IMR-90 (cell line): ENCODE results near the gene DEAF1. TPM values are rescaled to one million over a fixed set of nuclear protein-coding genes. Genes with fewer than 3 reads are reported as not detected.

Source experiments
- ATAC-seq: fragments of 200-7000 bp; cut with Tn5 transposase; 2 replicates; pipeline ENCODE4 v1.9.1; 2020; ENCODE audit warnings: low read depth, mild to moderate bottlenecking, moderate library complexity
- BruUV-seq: library from RNA; stranded (reverse); fragments of 400-500 nt; replicated peaks from 2 replicates; lab custom pipeline; 2021; lab: Mats Ljungman, UMichigan
- CTCF ChIA-PET: fragments of 300-600 bp; formaldehyde crosslinking; extraction: SDS; loops from one replicate; lab custom pipeline; 2021; ENCODE audit warnings: antibody characterized with exemption; lab: Yijun Ruan, JAX
- POLR2A ChIA-PET: fragments of 300-600 bp; sonication (Branson Sonifier 250); formaldehyde crosslinking; loops from one replicate; lab custom pipeline; 2022; ENCODE audit warnings: antibody characterized with exemption; ENCODE audit not compliant: unreplicated experiment; lab: Charles Lee
- DNase-seq: peaks from one replicate; pipeline ENCODE4 v3.0.0; 2013
- H2AFZ ChIP-seq: replicated peaks from 2 replicates; pipeline ENCODE3; 2013; ENCODE audit warnings: low read length, mild to moderate bottlenecking; ENCODE audit not compliant: poor library complexity
- H2AK5ac ChIP-seq: 2 replicates; pipeline ENCODE4 v1.6.1; 2013; ENCODE audit warnings: low read depth, low read length, inconsistent platforms
- H2AK9ac ChIP-seq: replicated peaks from 2 replicates; pipeline ENCODE3; 2013; ENCODE audit warnings: mild to moderate bottlenecking, low read depth, low read length, moderate library complexity; ENCODE audit not compliant: poor library complexity
- H2BK120ac ChIP-seq: 2 replicates; pipeline ENCODE4 v1.6.1; 2013; ENCODE audit warnings: low read depth, low read length, inconsistent platforms
- H2BK15ac ChIP-seq: 3 replicates; pipeline ENCODE4 v1.6.1; 2013; ENCODE audit warnings: low read depth, low read length, inconsistent platforms
- H2BK20ac ChIP-seq: 2 replicates; pipeline ENCODE4 v1.6.1; 2013; ENCODE audit warnings: low read depth, mild to moderate bottlenecking, inconsistent platforms, low read length, moderate library complexity
- H2BK5ac ChIP-seq: 2 replicates; pipeline ENCODE4 v1.6.1; 2013; ENCODE audit warnings: mild to moderate bottlenecking, low read depth, low read length, inconsistent platforms; ENCODE audit not compliant: poor library complexity, severe bottlenecking
- H3K14ac ChIP-seq: replicated peaks from 2 replicates; pipeline ENCODE4 v1.6.1; 2013; ENCODE audit warnings: low read depth, low read length, inconsistent platforms
- H3K18ac ChIP-seq: 2 replicates; pipeline ENCODE4 v1.6.1; 2013; ENCODE audit warnings: low read depth, low read length, control low read depth
- H3K23ac ChIP-seq: 2 replicates; pipeline ENCODE4 v1.6.1; 2013; ENCODE audit warnings: low read depth, low read length, inconsistent platforms
- H3K27ac ChIP-seq: 2 replicates; pipeline ENCODE4 v1.5.1; 2013; ENCODE audit warnings: mild to moderate bottlenecking, control low read depth, low read length; ENCODE audit not compliant: insufficient read depth
- H3K27me3 ChIP-seq: 2 replicates; pipeline ENCODE4 v1.6.1; 2013; ENCODE audit warnings: low read length; ENCODE audit not compliant: control insufficient read depth, insufficient read depth
- H3K36me3 ChIP-seq: 2 replicates; pipeline ENCODE4 v1.6.1; 2013; ENCODE audit warnings: low read length, mixed read lengths; ENCODE audit not compliant: control insufficient read depth, insufficient read depth
- H3K4ac ChIP-seq: 2 replicates; pipeline ENCODE4 v1.6.1; 2013; ENCODE audit warnings: low read depth, low read length, inconsistent platforms
- H3K4me1 ChIP-seq: 2 replicates; pipeline ENCODE4 v1.6.1; 2013; ENCODE audit warnings: low read length, mixed read lengths; ENCODE audit not compliant: control insufficient read depth, insufficient read depth
- H3K4me2 ChIP-seq: 2 replicates; pipeline ENCODE4 v1.6.1; 2013; ENCODE audit warnings: low read depth, mild to moderate bottlenecking, control low read depth, low read length, moderate library complexity
- H3K4me3 ChIP-seq: 2 replicates; pipeline ENCODE4 v1.5.1; 2013; ENCODE audit warnings: low read depth, mild to moderate bottlenecking, control low read depth, low read length, moderate library complexity; ENCODE audit not compliant: insufficient read depth
- H3K56ac ChIP-seq: 2 replicates; pipeline ENCODE4 v1.6.1; 2013; ENCODE audit warnings: low read length, inconsistent platforms; ENCODE audit not compliant: insufficient read depth; ENCODE audit errors: extremely low read depth
- H3K79me1 ChIP-seq, 2 experiments: 2 replicates each; pipeline ENCODE4 v1.6.1; 2013; ENCODE audit warnings: low read length in 2 of 2, inconsistent platforms in 1 of 2, low read depth in 1 of 2
- H3K9ac ChIP-seq: 2 replicates; pipeline ENCODE4 v1.6.1; 2013; ENCODE audit warnings: low read depth, low read length, control low read depth
- H3K9me1 ChIP-seq: 2 replicates; pipeline ENCODE4 v1.6.1; 2013; ENCODE audit warnings: low read length, inconsistent platforms; ENCODE audit not compliant: insufficient read depth
- H3K9me3 ChIP-seq: 2 replicates; pipeline ENCODE4 v1.6.1; 2013; ENCODE audit warnings: low read length; ENCODE audit not compliant: control insufficient read depth, insufficient read depth
- H4K20me1 ChIP-seq: 2 replicates; pipeline ENCODE4 v1.6.1; 2013; ENCODE audit warnings: low read length, inconsistent platforms; ENCODE audit not compliant: insufficient read depth
- H4K5ac ChIP-seq: 2 replicates; pipeline ENCODE4 v1.6.1; 2013; ENCODE audit warnings: mild to moderate bottlenecking, low read depth, low read length, control low read depth
- H4K8ac ChIP-seq, 2 experiments: 2 replicates each; pipeline ENCODE4 v1.6.1; 2013; ENCODE audit warnings: low read depth in 2 of 2, low read length in 2 of 2, control low read depth in 1 of 2, inconsistent platforms in 1 of 2
- H4K91ac ChIP-seq: 2 replicates; pipeline ENCODE4 v1.6.1; 2013; ENCODE audit warnings: low read depth, low read length, inconsistent platforms; ENCODE audit not compliant: insufficient read depth
- BHLHE40 ChIP-seq: fragments of 150-350 bp; IDR thresholded peaks from 2 replicates; pipeline ENCODE4 v1.6.1; 2016; ENCODE audit warnings: mild to moderate bottlenecking, low read depth, low read length
- CEBPB ChIP-seq: IDR thresholded peaks from 2 replicates; pipeline ENCODE4 v1.6.1; 2012; ENCODE audit warnings: low read depth, low read length, improper control_type of control experiment
- CTCF ChIP-seq: conservative IDR thresholded peaks from 2 replicates; pipeline ENCODE4 v1.5.1; 2012; ENCODE audit warnings: mild to moderate bottlenecking, low read depth, low read length, improper control_type of control experiment
- FOS ChIP-seq: fragments of 150-350 bp; IDR thresholded peaks from 2 replicates; pipeline ENCODE4 v1.6.1; 2016; ENCODE audit warnings: low read depth, low read length
- MAFK ChIP-seq: IDR thresholded peaks from 2 replicates; pipeline ENCODE4 v1.6.1; 2012; ENCODE audit warnings: low read depth, low read length, improper control_type of control experiment
- MAZ ChIP-seq: IDR thresholded peaks from 2 replicates; pipeline ENCODE4 v1.6.1; 2012; ENCODE audit warnings: low read depth, mild to moderate bottlenecking, low read length, improper control_type of control experiment, moderate library complexity, borderline replicate concordance
- MXI1 ChIP-seq: IDR thresholded peaks from 2 replicates; pipeline ENCODE4 v1.6.1; 2012; ENCODE audit warnings: low read depth, mild to moderate bottlenecking, low read length, moderate library complexity, borderline replicate concordance
- NFE2L2 ChIP-seq: fragments of 150-350 bp; IDR thresholded peaks from 2 replicates; pipeline ENCODE4 v1.6.1; 2016; ENCODE audit warnings: low read depth, mild to moderate bottlenecking, low read length
- POLR2A ChIP-seq: IDR thresholded peaks from 2 replicates; pipeline ENCODE4 v1.6.1; 2012; ENCODE audit warnings: mild to moderate bottlenecking, low read depth, low read length
- RAD21 ChIP-seq: IDR thresholded peaks from 2 replicates; pipeline ENCODE4 v1.6.1; 2012; ENCODE audit warnings: low read length, improper control_type of control experiment
- RCOR1 ChIP-seq: IDR thresholded peaks from 2 replicates; pipeline ENCODE4 v1.6.1; 2012; ENCODE audit warnings: mild to moderate bottlenecking, low read length, improper control_type of control experiment; ENCODE audit not compliant: insufficient replicate concordance
- RFX5 ChIP-seq: IDR thresholded peaks from 2 replicates; pipeline ENCODE4 v1.8.0; 2012; ENCODE audit warnings: low read depth, mild to moderate bottlenecking, low read length, moderate library complexity
- WGBS, 2 experiments: methylation state at CpG; one replicate each; pipeline versions ENCODE4 v1.1.5 to v1.1.7; 2013; ENCODE audit warnings: missing lambda C conversion rate in 2 of 2; ENCODE audit not compliant: insufficient read length in 1 of 2; ENCODE audit errors: extremely low coverage in 2 of 2; 5-methylcytosine and 5-hydroxymethylcytosine counted together
- dilution Hi-C: fragments of 300-500 bp; cut with HindIII; formaldehyde crosslinking; loops from one replicate; pipeline ENCODE4 v1.14.3; 2018; ENCODE audit warnings: low sequenced_read_pairs; ENCODE audit not compliant: unreplicated experiment
- in situ Hi-C: fragments of 300-500 bp; cut with MboI; formaldehyde crosslinking; loops from 3 replicates; pipeline ENCODE4 v1.14.3; 2019; ENCODE audit warnings: low sequenced_read_pairs, inconsistent platforms, mixed read lengths
- intact Hi-C: fragments of 100-400 bp; cut with micrococcal nuclease; formaldehyde crosslinking; loops from 2 replicates; pipeline ENCODE4 v1.10.0; 2022
- polyA plus RNA-seq, 3 experiments: library from polyadenylated mRNA; depleted of rRNA; stranded (reverse); fragments of >200 nt; gene quantifications; 2 replicates each; pipeline ENCODE4 v1.2.3, GENCODE V29; 2012; ENCODE audit warnings: low replicate concordance in 1 of 3
- total RNA-seq: library from RNA; depleted of rRNA; stranded (reverse); fragments of >200 nt; gene quantifications from 2 replicates; pipeline ENCODE4 v1.2.3, GENCODE V29; 2012

Gene DEAF1
- total and polyA plus RNA-seq, 2 of the 4 experiments (the other 2 are of a cell fraction) = 22.9 to 31.6 TPM

GRCh38 chr11:626475-627307 lies 68.3 kb downstream of the DEAF1 start, which contains the start of gene SCT:
SCT (minus strand) TSS chr11:627181; CDS start chr11:627143, 38 bp downstream.
- peaks cover 2% of the 10 kb centered on the region; the same call in 1 of the 2 replicates for H3K36me3 ChIP-seq
- no peak within 1 kb of the TSS for H3K4me2 ChIP-seq
- H2AK5ac ChIP-seq = no peak within 1 kb of the TSS
- dilution Hi-C loops (no loop called here), intact Hi-C loops (no loop called here), in situ Hi-C loops (no loop called here)
- no peak within 1 kb of the TSS for H3K4ac ChIP-seq
- H3K4me1 ChIP-seq = peaks cover 4% of the 10 kb centered on the region; the same call in 1 of the 2 replicates
- ChIA-PET CTCF (no interaction called here), POLR2A (no interaction called here)
- H3K27ac ChIP-seq = no peak within 1 kb of the TSS
- peak within 1 kb of the TSS; percentile 4 for H2AK9ac ChIP-seq
- ATAC-seq = no peak
- no peak within 1 kb of the TSS for H3K18ac ChIP-seq
- peaks cover 6% of the 10 kb centered on the region; the same call in 1 of the 2 replicates for H3K9me1 ChIP-seq
- no peaks in the 10 kb centered on the region for H3K9me3 ChIP-seq
- no peak for TF ChIP-seq RCOR1
- no peak for TF ChIP-seq POLR2A
- TF ChIP-seq RFX5 = no peak
- TF ChIP-seq MAFK = no peak
- no peak for TF ChIP-seq NFE2L2
- no peak for TF ChIP-seq FOS
- TF ChIP-seq RAD21 = no peak
- no peak for TF ChIP-seq CTCF
- no peak for TF ChIP-seq BHLHE40
- TF ChIP-seq MAZ = no peak
- TF ChIP-seq MXI1 = no peak
- TF ChIP-seq CEBPB = no peak
- no peak within 1 kb of the TSS for H3K23ac ChIP-seq
- H2BK15ac ChIP-seq = no peak within 1 kb of the TSS
- no peak within 1 kb of the TSS for H3K14ac ChIP-seq
- no peak within 1 kb of the TSS for H4K8ac ChIP-seq
- no TSS peak for BruUV-seq
- no peak within 1 kb of the TSS for H3K4me3 ChIP-seq
- peaks cover 6% of the 10 kb centered on the region; the same call in 1 of the 2 replicates for H4K20me1 ChIP-seq
- H2BK120ac ChIP-seq = no peak within 1 kb of the TSS
- H4K5ac ChIP-seq = no peak within 1 kb of the TSS
- 46% methylated on average over 10 of the region's 72 CpGs; no CpG with 5 or more reads in 1 of the 2 experiments for WGBS, 2 experiments
- no peaks in the 10 kb centered on the region for H3K79me1 ChIP-seq
- no peak within 1 kb of the TSS for H2BK20ac ChIP-seq
- DNase-seq = no peak
- no peak within 1 kb of the TSS for H3K56ac ChIP-seq
- H2AFZ ChIP-seq = no peak within 1 kb of the TSS
- H3K27me3 ChIP-seq = peaks cover 2% of the 10 kb centered on the region; the same call in 1 of the 2 replicates
- H2BK5ac ChIP-seq = no peak within 1 kb of the TSS
- H4K91ac ChIP-seq = no peak within 1 kb of the TSS
- no peak within 1 kb of the TSS for H3K9ac ChIP-seq
